PC-9 (cell line): ENCODE results near the gene ATAD3C. TPM values are rescaled to one million over a fixed set of nuclear protein-coding genes. Genes with fewer than 3 reads are reported as not detected.
"Not testable (repeated sequence)": the region's sequence is repeated elsewhere in the genome, so short reads cannot be mapped to it uniquely, and the experiment has no call there.

Experiments
- BruUV-seq: library from RNA; stranded (reverse); fragments of 400-500 nt; replicated peaks from 2 replicates; lab custom pipeline; 2021; lab: Mats Ljungman, UMichigan
- CTCF ChIA-PET: fragments of 300-600 bp; sonication (Branson Sonifier 250); formaldehyde crosslinking; loops from one replicate; lab custom pipeline; 2022; ENCODE audit warnings: antibody characterized with exemption; lab: Charles Lee
- POLR2A ChIA-PET: fragments of 300-600 bp; sonication (Branson Sonifier 250); formaldehyde crosslinking; loops from one replicate; lab custom pipeline; 2022; ENCODE audit warnings: antibody characterized with exemption; ENCODE audit not compliant: unreplicated experiment; lab: Charles Lee
- DNase-seq, 2 experiments: peaks; one replicate each; pipeline versions ENCODE4 v3.0.0 to v3.0.0-alpha.2; 2015 to 2022; ENCODE audit warnings: mixed read lengths in 1 of 2
- H2AFZ ChIP-seq: fragments of 200-600 bp; sonication (generic); 2 replicates; pipeline ENCODE4 v1.8.1; 2017; ENCODE audit warnings: antibody characterized with exemption
- H3F3A ChIP-seq: fragments of 200-600 bp; sonication (generic); 2 replicates; pipeline ENCODE4 v1.8.1; 2017; ENCODE audit warnings: antibody characterized with exemption, mild to moderate bottlenecking, low read depth; ENCODE audit not compliant: insufficient read depth
- H3K27ac ChIP-seq: fragments of 200-600 bp; sonication (generic); 2 replicates; pipeline ENCODE4 v1.6.1; 2016; ENCODE audit warnings: mixed run types
- H3K27me3 ChIP-seq: fragments of 200-600 bp; sonication (generic); 2 replicates; pipeline ENCODE4 v1.6.1; 2016; ENCODE audit warnings: low read depth, mixed run types; ENCODE audit not compliant: insufficient read depth
- H3K36me3 ChIP-seq: fragments of 200-600 bp; sonication (generic); 2 replicates; pipeline ENCODE4 v1.6.1; 2016; ENCODE audit warnings: low read depth, mixed run types
- H3K4me1 ChIP-seq: fragments of 200-600 bp; sonication (generic); replicated peaks from 2 replicates; pipeline ENCODE4 v1.6.1; 2016; ENCODE audit warnings: mixed run types; ENCODE audit not compliant: insufficient read depth
- H3K4me2 ChIP-seq: fragments of 200-600 bp; sonication (generic); 2 replicates; pipeline ENCODE4 v1.6.1; 2017; ENCODE audit warnings: mixed run types
- H3K4me3 ChIP-seq: fragments of 200-600 bp; sonication (generic); 2 replicates; pipeline ENCODE4 v1.6.1; 2016; ENCODE audit warnings: mixed run types
- H3K79me2 ChIP-seq: fragments of 200-600 bp; sonication (generic); 2 replicates; pipeline ENCODE4 v1.6.1; 2017; ENCODE audit warnings: low read depth, mixed run types
- H3K9me2 ChIP-seq: fragments of 200-600 bp; sonication (generic); 2 replicates; pipeline ENCODE4 v1.8.1; 2017; ENCODE audit warnings: mild to moderate bottlenecking; ENCODE audit not compliant: insufficient read depth
- H3K9me3 ChIP-seq: fragments of 200-600 bp; sonication (generic); 2 replicates; pipeline ENCODE4 v1.8.1; 2016; ENCODE audit warnings: low read depth; ENCODE audit not compliant: insufficient read depth
- H4K20me1 ChIP-seq: fragments of 200-600 bp; sonication (generic); 2 replicates; pipeline ENCODE4 v1.8.1; 2017; ENCODE audit not compliant: insufficient read depth
- CTCF ChIP-seq: fragments of 200-600 bp; sonication (generic); conservative IDR thresholded peaks from 2 replicates; pipeline ENCODE4 v1.6.1; 2017; ENCODE audit warnings: mixed run types, antibody characterized with exemption, mild to moderate bottlenecking, moderate library complexity
- EZH2 ChIP-seq: fragments of 200-600 bp; sonication (generic); IDR thresholded peaks from 2 replicates; pipeline ENCODE4 v1.8.0; 2017; ENCODE audit warnings: antibody characterized with exemption, low read depth
- intact Hi-C: fragments of 100-400 bp; cut with micrococcal nuclease; formaldehyde crosslinking; loops from one replicate; pipeline ENCODE4 v1.10.0; 2022; ENCODE audit not compliant: unreplicated experiment
- total RNA-seq: library from RNA; stranded (reverse); gene quantifications from 2 replicates; pipeline ENCODE4 v1.2.3, GENCODE V29; 2021

Gene ATAD3C
- total RNA-seq, 1 experiment from 2014 or later, result 4.0 TPM

GRCh38 chr1:1483714-1484113 is 34.2 kb downstream of the ATAD3C start:
- Histone ChIP-seq H3K27ac (no peak overlapping the region), H3K9me2 (no peaks in the 10 kb centered on the region), H3K27me3 (no peaks in the 10 kb centered on the region), H3K4me1 (no peaks in the 10 kb centered on the region), H4K20me1 (no peaks in the 10 kb centered on the region), H3K4me2 (no peak overlapping the region), H3K79me2 (no peaks in the 10 kb centered on the region), H2AFZ (no peak overlapping the region), H3F3A (no peaks in the 10 kb centered on the region), H3K4me3 (no peak overlapping the region), H3K9me3 (no peaks in the 10 kb centered on the region), H3K36me3 (no peaks in the 10 kb centered on the region)
- POLR2A ChIA-PET, result no interaction called here
- TF ChIP-seq EZH2 (no peak), CTCF (no peak)
- intact Hi-C loops, result no loop called here
- DNase-seq, result no peak
- CTCF ChIA-PET, result no interaction called here
- BruUV-seq, result no TSS peak

- H2AFZ ChIP-seq, H3K27ac ChIP-seq, DNase-seq, H3K4me2 ChIP-seq, intact Hi-C loops, H3K4me3 ChIP-seq, H3K36me3 ChIP-seq, CTCF ChIA-PET, H3F3A ChIP-seq, BruUV-seq, H3K27me3 ChIP-seq, H4K20me1 ChIP-seq, H3K9me2 ChIP-seq, H3K9me3 ChIP-seq, POLR2A ChIA-PET, H3K79me2 ChIP-seq, H3K4me1 ChIP-seq: not testable (repeated sequence)
Observed at GRCh38 chr1:1484976-1485750, 35.7 kb downstream of the ATAD3C start.

GRCh38 chr1:1485755-1486317 is 36.3 kb downstream of the ATAD3C start:
- H3K36me3 ChIP-seq, BruUV-seq, H2AFZ ChIP-seq, H4K20me1 ChIP-seq, intact Hi-C loops, H3K9me2 ChIP-seq, H3F3A ChIP-seq, POLR2A ChIA-PET, H3K27ac ChIP-seq, H3K79me2 ChIP-seq, H3K27me3 ChIP-seq, DNase-seq, H3K4me1 ChIP-seq, H3K9me3 ChIP-seq, H3K4me3 ChIP-seq, CTCF ChIA-PET, H3K4me2 ChIP-seq: not testable (repeated sequence)

- Histone ChIP-seq H3K9me2 (no peaks in the 10 kb centered on the region), H3F3A (peaks cover 8% of the 10 kb centered on the region), H3K9me3 (no peaks in the 10 kb centered on the region), H3K4me2 (no peak overlapping the region), H4K20me1 (no peaks in the 10 kb centered on the region), H3K27ac (no peak overlapping the region), H3K79me2 (no peaks in the 10 kb centered on the region), H3K36me3 (peaks cover 12% of the 10 kb centered on the region), H2AFZ (no peak overlapping the region), H3K27me3 (no peaks in the 10 kb centered on the region), H3K4me3 (no peak overlapping the region), H3K4me1 (no peaks in the 10 kb centered on the region)
- no peak for TF ChIP-seq CTCF
- no peak for TF ChIP-seq EZH2
- ChIA-PET CTCF (no interaction called here), POLR2A (no interaction called here)
- intact Hi-C loops, result no loop called here
- DNase-seq, result no peak
- no TSS peak for BruUV-seq
Observed at GRCh38 chr1:1487701-1488100, 38.2 kb downstream of the ATAD3C start.
